IgD-negative memory B cell (primary cell): ENCODE measurements around the gene OR1A2. TPM values are rescaled to one million over a fixed set of nuclear protein-coding genes. Genes with fewer than 3 reads are reported as not detected.
A peak's percentile ranks its signal among the peaks of the same experiment; 100 is the strongest.
"Not testable (repeated sequence)": the region's sequence is repeated elsewhere in the genome, so short reads cannot be mapped to it uniquely, and the experiment has no call there.

Experiments used
- H3K27ac Mint-ChIP-seq, 3 donors: one replicate each; pipeline ENCODE4 v1.8.0; 2020 to 2022; ENCODE audit warnings: mild to moderate bottlenecking in 3 of 3, mixed read lengths in 3 of 3, moderate library complexity in 1 of 3
- H3K27me3 Mint-ChIP-seq: one replicate; pipeline ENCODE4 v1.8.0; 2021; ENCODE audit warnings: mixed read lengths
- H3K36me3 Mint-ChIP-seq: one replicate; pipeline ENCODE4 v1.8.0; 2020; ENCODE audit warnings: mild to moderate bottlenecking, mixed read lengths
- H3K4me1 Mint-ChIP-seq, 3 donors: one replicate each; pipeline ENCODE4 v1.8.0; 2020 to 2022; ENCODE audit warnings: mixed read lengths in 3 of 3, mild to moderate bottlenecking in 1 of 3
- H3K4me3 Mint-ChIP-seq, 4 donors: one replicate each; pipeline ENCODE4 v1.8.0; 2020 to 2022; ENCODE audit warnings: mild to moderate bottlenecking in 4 of 4, mixed read lengths in 4 of 4, moderate library complexity in 3 of 4
- H3K9me3 Mint-ChIP-seq, 3 donors: one replicate each; pipeline ENCODE4 v1.8.0; 2020 to 2021; ENCODE audit warnings: mixed read lengths in 3 of 3, mild to moderate bottlenecking in 1 of 3
- polyA plus RNA-seq: library from polyadenylated mRNA; unstranded; fragments of 300-500 nt; fragmentation: Illumina TruSeq; gene quantifications from one replicate; pipeline ENCODE4 v1.2.3, GENCODE V29; 2021

Gene OR1A2, protein sequence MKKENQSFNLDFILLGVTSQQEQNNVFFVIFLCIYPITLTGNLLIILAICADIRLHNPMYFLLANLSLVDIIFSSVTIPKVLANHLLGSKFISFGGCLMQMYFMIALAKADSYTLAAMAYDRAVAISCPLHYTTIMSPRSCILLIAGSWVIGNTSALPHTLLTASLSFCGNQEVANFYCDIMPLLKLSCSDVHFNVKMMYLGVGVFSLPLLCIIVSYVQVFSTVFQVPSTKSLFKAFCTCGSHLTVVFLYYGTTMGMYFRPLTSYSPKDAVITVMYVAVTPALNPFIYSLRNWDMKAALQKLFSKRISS
- not detected for polyA plus RNA-seq

DNA sequence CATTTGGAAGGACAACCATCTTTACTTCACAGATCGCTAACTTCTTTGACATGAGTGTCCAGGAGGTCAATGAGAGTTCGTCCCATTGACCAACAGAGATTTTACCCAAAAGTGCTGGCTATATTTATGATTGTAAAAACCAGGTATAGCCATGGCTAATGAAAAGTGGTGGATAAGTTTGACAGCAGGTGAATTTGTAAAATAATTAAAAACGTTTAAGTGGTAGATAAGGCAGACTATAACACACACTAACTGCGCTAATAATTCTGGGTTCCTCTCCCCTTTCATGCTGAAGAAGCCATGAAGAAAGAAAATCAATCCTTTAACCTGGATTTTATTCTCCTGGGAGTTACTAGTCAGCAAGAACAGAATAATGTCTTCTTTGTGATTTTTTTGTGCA is at the start of gene OR1A2:
TSS of gene OR1A2 (plus strand) at position 301 of the 400 bp plus-strand sequence. CDS start at position 301, 0 bp downstream.
- H3K27me3 Mint-ChIP-seq: peaks cover 8% of the 10 kb centered on the region
- peaks cover 6 to 8% (median 8%) of the 10 kb centered on the region in 3 donors for H3K9me3 Mint-ChIP-seq
- H3K27ac Mint-ChIP-seq: no peak within 1 kb of the TSS
- H3K4me1 Mint-ChIP-seq: no peaks in the 10 kb centered on the region
- peaks cover 2% of the 10 kb centered on the region for H3K36me3 Mint-ChIP-seq
- no peak within 1 kb of the TSS for H3K4me3 Mint-ChIP-seq

DNA sequence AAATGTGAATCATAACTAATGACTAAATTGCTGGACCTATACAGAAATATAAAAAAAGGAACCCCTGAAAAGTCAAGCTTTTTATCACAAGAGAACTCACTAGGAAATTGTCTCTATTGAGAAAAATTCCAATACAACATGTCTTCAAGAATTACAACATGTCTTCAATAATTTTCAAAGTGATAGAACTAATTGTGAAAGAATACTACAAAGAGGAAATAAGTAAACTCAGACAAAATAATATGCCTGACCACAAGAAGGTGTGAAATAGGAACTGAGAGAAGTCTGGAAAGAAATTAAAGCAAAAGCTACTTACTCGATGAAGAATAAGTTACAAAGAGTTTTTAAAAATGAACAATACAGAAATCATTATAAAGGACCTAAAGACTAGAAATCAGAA is 40.1 kb upstream of the OR1A2 start:
- Mint-ChIP-seq H3K4me1 (peaks cover 9 to 20% (median 9%) of the 10 kb centered on the region in 3 donors), H3K36me3 (no peaks in the 10 kb centered on the region), H3K9me3 (peaks cover 0 to 13% (median 6%) of the 10 kb centered on the region in 3 donors), H3K27me3 (peaks cover 11% of the 10 kb centered on the region), H3K4me3 (peak overlapping the region in 1 of 4 donors; percentile 78), H3K27ac (peak overlapping the region in 1 of 3 donors; percentile 14)

DNA sequence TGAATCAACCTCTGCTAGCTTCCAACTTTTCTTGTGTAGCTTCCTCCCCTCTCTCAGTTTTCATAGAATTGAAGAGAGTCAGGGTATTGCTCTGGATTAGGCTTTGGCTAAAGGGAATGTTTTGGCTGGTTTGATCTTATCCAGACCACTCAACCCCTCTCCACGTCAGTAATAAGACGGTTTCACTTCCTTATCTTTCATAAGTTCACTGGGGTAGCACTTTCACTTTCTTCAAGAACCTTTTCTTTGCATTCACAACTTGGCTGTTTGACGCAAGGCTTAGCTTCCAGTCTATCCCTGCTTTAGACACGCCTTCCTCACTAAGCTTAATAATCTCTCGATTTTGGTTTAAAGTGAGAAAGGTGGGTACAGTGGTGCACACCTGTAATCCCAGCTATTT is 29.7 kb upstream of the OR1A2 start:
- Mint-ChIP-seq H3K27me3 (peaks cover 6% of the 10 kb centered on the region), H3K9me3 (peaks cover 0 to 10% (median 6%) of the 10 kb centered on the region in 3 donors), H3K4me3 (peak overlapping the region in 3 of 4 donors; percentile 44 to 71 (median 65)), H3K36me3 (peaks cover 2% of the 10 kb centered on the region), H3K27ac (peak overlapping the region; percentile 12 to 80 (median 65)), H3K4me1 (peaks cover 8% of the 10 kb centered on the region in 3 donors)

DNA sequence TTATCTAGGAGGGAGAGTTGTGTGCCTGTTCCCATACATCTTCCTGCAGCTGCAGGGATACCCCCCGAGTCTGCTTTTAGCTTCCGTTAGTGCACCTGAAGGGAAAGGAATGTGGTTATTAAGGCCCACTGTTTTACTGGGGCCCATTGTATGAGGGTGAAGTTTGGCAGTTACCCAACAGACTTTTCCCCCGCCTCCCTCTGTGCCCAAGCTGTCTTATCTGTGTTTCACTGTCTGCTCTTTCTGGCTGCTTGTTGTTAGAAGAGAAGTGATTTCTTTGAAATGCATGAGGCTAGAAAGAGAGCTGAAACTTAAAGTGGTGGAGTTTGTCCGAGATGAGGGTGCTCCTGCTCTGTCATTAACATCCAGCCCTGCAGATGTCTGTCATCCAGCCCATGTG is 7.4 kb upstream of the OR1A2 start:
- H3K36me3 Mint-ChIP-seq: no peaks in the 10 kb centered on the region
- H3K4me3 Mint-ChIP-seq: no peak overlapping the region
- peak overlapping the region in 1 of 3 donors; percentile 81 for H3K27ac Mint-ChIP-seq
- no peaks in the 10 kb centered on the region for H3K4me1 Mint-ChIP-seq
- H3K27me3 Mint-ChIP-seq: peaks cover 11% of the 10 kb centered on the region
- H3K9me3 Mint-ChIP-seq: no peaks in the 10 kb centered on the region

DNA sequence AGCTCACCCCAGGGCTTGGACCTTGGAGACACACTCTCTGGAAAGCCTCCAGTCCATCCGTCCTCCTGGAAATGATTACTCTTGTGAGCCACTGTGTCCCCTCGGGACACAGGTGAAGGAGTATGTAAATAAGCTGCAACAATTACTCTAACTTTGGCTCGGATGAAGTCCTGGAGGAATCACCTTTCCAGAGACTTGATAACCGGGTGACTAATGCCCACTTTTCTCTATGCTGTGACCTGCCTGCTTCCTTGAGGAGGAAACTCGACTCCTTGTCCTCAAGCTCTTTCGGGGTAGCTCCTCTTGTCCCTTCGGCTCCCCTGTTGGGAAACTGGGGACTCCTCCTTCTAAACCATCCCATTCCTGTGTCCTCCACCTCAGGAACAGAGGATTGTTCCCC is 10.0 kb downstream of the OR1A2 start, which contains the start of gene OR1A1:
TSS of gene OR1A1 (plus strand) at position 301 of the 400 bp plus-strand sequence. CDS start 7,954 bp downstream, outside the sequence.
- H3K4me3 Mint-ChIP-seq: no peak within 1 kb of the TSS
- peaks cover 3 to 23% (median 11%) of the 10 kb centered on the region in 3 donors for H3K9me3 Mint-ChIP-seq
- peak within 1 kb of the TSS in 1 of 3 donors; percentile 5 for H3K27ac Mint-ChIP-seq
- H3K27me3 Mint-ChIP-seq: peaks cover 4% of the 10 kb centered on the region
- no peaks in the 10 kb centered on the region for H3K4me1 Mint-ChIP-seq
- peaks cover 4% of the 10 kb centered on the region for H3K36me3 Mint-ChIP-seq

DNA sequence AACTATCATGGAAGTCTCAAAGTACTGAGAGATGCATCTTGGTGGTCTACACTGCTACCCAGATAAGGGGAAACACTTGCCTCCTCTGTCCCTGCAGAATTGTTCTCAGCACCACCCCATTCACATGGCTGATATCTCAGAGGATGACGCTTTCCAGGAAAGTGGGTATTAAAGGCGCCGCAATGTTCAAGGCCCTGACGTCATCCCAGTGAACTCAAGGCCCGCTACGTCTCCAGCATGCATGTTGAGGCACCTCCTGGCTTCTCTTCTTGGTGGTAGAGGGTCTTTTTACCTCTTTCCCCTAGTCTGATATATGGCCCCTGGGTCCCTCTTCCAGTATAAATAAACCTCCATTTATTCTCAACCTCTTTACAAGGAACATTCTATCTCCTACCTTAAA is 11.2 kb downstream of the OR1A2 start:
- Mint-ChIP-seq H3K4me1 (peaks cover 0 to 4% (median under 1%) of the 10 kb centered on the region in 3 donors), H3K27ac (no peak overlapping the region), H3K27me3 (peaks cover 7% of the 10 kb centered on the region), H3K9me3 (peaks cover 5 to 17% (median 11%) of the 10 kb centered on the region in 3 donors), H3K36me3 (peaks cover 4% of the 10 kb centered on the region), H3K4me3 (no peak overlapping the region)

DNA sequence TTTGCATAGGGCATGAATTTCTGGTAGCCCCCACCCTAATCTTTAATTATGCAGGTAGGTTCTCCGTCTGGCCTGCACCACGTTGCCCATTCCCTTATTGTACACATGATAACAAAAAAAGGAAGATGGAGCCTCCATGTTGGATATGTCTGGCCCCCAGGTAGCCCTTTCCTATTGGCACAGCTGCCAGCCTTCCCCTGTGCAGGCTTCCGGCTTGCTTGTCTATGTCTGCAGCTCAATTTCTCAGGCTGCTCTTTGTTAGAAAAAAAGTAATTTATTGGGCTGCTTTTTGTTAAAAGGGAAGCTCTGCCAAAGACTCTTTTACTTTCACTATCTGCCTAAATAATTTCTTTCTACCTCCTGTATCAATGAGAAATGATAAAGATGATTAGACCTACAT is 15.7 kb downstream of the OR1A2 start:
- no peak overlapping the region for H3K4me3 Mint-ChIP-seq
- H3K9me3 Mint-ChIP-seq: peaks cover 0 to 7% (median 5%) of the 10 kb centered on the region in 3 donors
- H3K36me3 Mint-ChIP-seq: no peaks in the 10 kb centered on the region
- no peak overlapping the region for H3K27ac Mint-ChIP-seq
- peaks cover 2 to 4% (median 3%) of the 10 kb centered on the region in 3 donors for H3K4me1 Mint-ChIP-seq
- peaks cover 14% of the 10 kb centered on the region for H3K27me3 Mint-ChIP-seq

DNA sequence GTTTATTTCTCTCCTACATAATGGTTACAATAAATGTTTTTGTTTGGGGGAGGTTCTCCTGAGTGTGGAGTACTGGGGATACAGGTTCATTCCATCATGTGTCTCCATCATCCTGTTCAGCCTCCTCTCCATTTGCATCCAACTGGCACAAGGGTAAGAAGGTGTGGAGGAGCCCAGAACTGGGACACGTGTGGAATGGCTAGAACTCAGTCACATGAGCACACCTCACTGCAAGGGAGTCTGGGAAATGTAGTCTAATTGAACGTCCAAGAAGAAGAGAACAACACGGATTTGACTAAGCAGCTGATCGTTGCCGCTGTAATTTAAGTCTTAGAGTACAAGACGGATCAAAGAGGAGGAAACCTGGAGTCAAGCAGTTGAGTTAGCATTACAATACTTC is 16.3 kb downstream of the OR1A2 start:
- H3K27me3 Mint-ChIP-seq: peaks cover 14% of the 10 kb centered on the region

DNA sequence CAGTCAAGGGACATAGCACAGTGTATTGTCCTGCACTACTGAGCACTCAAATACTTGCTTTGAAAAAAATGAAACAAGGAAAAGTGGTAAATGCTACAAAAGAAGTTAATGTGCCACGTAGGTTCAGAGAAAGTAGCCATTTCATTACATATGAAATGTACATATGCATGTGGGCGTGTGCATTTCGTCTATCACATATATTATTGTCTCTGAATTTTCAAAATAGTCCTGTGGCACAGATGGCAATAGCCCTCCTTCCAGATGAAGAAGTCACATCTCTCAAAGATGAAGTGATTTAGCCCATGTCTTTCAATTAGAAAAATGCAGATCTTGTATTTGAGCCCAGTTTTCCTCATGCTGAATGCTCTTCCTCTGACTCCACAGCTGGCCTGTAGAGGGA is 22.7 kb downstream of the OR1A2 start:
- H3K27me3 Mint-ChIP-seq, H3K4me3 Mint-ChIP-seq, H3K36me3 Mint-ChIP-seq, H3K27ac Mint-ChIP-seq: not testable (repeated sequence)
- Mint-ChIP-seq H3K4me1 (peaks cover 13 to 18% (median 14%) of the 10 kb centered on the region in 3 donors), H3K9me3 (peaks cover 8 to 11% (median 10%) of the 10 kb centered on the region in 3 donors)

More for the DNA sequence above, 16.3 kb downstream of the OR1A2 start:
- H3K27ac Mint-ChIP-seq: no peak overlapping the region
- peaks cover 2 to 4% (median 3%) of the 10 kb centered on the region in 3 donors for H3K4me1 Mint-ChIP-seq
- peaks cover 0 to 9% (median 6%) of the 10 kb centered on the region in 3 donors for H3K9me3 Mint-ChIP-seq
- no peaks in the 10 kb centered on the region for H3K36me3 Mint-ChIP-seq
- H3K4me3 Mint-ChIP-seq: no peak overlapping the region

DNA sequence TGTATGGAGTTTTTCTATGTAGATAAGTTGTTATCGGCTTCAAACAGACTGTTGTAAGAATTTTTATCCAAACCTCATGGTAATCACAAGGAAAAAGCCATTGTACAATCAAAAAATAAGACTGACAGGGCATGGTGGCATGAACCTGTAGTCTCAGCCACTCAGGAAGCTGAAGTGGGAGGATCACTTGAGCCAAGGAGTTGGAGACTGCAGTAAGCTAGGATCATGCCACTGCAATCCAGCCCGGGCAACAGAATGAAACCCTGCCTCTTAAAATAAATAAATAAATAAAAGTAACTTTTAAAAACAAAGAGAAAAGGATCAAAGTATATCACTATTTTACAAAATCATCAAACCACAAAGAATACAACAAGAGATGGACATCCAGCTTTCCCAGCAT is 24.5 kb downstream of the OR1A2 start:
- Mint-ChIP-seq H3K4me3 (peak overlapping the region in 1 of 4 donors; percentile 67), H3K27me3 (peaks cover 2% of the 10 kb centered on the region), H3K4me1 (peaks cover 13 to 18% (median 14%) of the 10 kb centered on the region in 3 donors), H3K36me3 (no peaks in the 10 kb centered on the region), H3K9me3 (peaks cover 8 to 11% (median 10%) of the 10 kb centered on the region in 3 donors), H3K27ac (no peak overlapping the region)

DNA sequence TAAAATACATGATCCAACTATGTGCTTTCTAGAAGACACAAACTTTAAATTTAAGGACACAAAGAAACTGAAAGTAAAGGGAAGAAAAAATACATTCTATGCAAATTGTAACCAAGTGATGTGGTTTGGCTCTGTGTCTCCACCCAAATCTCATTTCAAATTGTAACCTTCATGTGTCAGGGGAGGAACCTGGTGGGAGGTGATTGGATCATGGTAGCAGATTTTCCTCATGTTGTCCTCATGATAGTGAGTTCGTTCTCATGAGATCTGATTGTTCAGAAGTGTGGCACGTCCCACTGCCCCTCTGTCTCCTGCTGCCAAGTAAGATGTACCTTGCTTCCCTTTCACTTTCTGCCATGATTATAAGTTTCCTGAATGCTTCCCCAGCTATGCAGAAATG is 25.2 kb downstream of the OR1A2 start:
- Mint-ChIP-seq H3K4me1 (peaks cover 13 to 18% (median 14%) of the 10 kb centered on the region in 3 donors), H3K36me3 (no peaks in the 10 kb centered on the region), H3K27ac (peak overlapping the region in 1 of 3 donors; percentile 60), H3K9me3 (peaks cover 4 to 10% (median 7%) of the 10 kb centered on the region in 3 donors), H3K27me3 (peaks cover 2% of the 10 kb centered on the region), H3K4me3 (peak overlapping the region in 3 of 4 donors; percentile 66 to 72 (median 67))

DNA sequence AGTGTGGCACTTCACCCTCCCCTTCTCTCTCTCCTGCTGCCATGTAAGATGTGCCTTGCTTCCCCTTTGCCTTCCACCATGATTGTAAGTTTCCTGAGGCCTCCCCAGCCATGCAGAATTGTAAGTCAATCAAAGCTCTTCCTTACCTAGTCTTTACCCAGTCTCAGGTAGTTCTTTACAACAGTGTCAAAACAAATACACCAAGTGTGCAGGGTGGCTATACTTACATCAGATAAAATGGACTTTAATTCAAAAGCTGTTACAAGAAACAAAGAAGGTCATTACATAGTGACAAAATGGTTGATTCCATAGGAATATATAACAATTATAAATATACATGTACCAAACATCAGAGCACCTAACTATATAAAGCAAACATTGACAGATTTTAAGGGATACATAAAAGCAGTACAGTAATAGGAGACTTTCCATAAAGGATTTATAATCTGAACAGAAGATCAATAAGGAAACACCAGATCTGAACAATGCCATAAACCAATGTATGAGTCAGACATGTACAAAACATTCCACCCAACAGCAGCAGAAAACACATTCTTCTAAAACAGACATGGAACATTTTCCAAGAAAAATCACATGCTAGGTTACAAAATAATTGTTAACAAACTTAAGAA is 27.5 kb downstream of the OR1A2 start:
- H3K27me3 Mint-ChIP-seq, H3K36me3 Mint-ChIP-seq, H3K27ac Mint-ChIP-seq: not testable (repeated sequence)
- H3K9me3 Mint-ChIP-seq: peaks cover 2 to 10% (median 4%) of the 10 kb centered on the region in 3 donors
- H3K4me1 Mint-ChIP-seq: peaks cover 13 to 18% (median 14%) of the 10 kb centered on the region in 3 donors
- peak overlapping the region in 1 of 4 donors; percentile 19 for H3K4me3 Mint-ChIP-seq

DNA sequence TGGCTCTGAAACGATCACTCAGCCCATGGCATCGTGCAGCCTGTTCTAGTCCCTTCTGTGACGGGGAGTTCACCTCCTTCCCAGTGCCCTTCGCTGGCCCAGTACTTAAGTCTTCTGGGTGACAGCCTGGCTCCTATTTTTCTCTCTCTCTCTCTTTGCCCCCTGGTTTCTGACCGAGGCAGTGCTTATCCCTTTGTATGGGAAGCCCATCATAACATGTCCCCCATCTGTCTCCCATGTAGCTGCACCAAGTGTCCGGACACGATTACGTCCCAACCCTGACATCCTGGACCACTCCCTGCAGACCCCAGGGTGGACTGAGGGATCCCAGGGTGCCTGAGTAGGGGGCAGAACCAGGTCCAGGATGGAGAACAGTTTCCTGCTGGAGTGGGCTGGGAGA is 35.0 kb downstream of the OR1A2 start:
- not testable (repeated sequence) for H3K4me1 Mint-ChIP-seq, H3K27me3 Mint-ChIP-seq, H3K4me3 Mint-ChIP-seq, H3K36me3 Mint-ChIP-seq, H3K27ac Mint-ChIP-seq, H3K9me3 Mint-ChIP-seq

DNA sequence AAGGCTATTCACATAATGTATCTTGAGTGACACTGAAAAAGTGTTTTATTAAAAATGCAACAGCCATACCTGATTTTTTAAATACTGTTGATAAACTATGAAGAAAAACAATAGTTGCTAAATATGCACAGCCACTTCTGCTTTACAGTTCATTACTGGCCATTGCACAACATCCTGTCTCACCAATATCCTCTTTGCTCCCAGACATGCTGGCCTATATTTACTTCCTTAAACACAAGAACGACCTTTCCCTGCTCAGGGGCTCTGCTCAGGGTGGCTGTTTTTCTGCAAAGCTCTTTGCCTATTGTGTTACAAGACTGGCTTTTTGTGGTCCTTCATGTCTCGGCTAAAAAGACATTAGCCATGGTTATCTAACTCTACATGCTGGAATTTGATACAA is 41.4 kb downstream of the OR1A2 start:
- H3K4me1 Mint-ChIP-seq, H3K27me3 Mint-ChIP-seq: not testable (repeated sequence)

DNA sequence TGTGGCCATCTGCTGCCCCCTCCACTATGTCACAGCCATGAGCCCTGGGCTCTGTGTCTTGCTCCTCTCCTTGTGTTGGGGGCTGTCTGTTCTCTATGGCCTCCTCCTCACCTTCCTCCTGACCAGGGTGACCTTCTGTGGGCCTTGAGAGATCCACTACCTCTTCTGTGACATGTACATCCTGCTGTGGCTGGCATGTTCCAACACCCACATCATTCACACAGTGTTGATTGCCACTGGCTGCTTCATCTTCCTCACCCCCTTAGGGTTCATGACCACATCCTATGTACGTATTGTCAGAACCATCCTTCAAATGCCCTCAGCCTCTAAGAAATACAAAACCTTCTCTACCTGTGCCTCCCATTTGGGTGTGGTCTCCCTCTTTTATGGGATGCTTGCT is 43.7 kb downstream of the OR1A2 start:
- H3K27ac Mint-ChIP-seq: peak overlapping the region in 1 of 3 donors; percentile 82
- H3K4me3 Mint-ChIP-seq, H3K9me3 Mint-ChIP-seq: not testable (repeated sequence)

More for the DNA sequence above, 41.4 kb downstream of the OR1A2 start:
- H3K36me3 Mint-ChIP-seq, H3K9me3 Mint-ChIP-seq, H3K4me3 Mint-ChIP-seq, H3K27ac Mint-ChIP-seq: not testable (repeated sequence)

More for the DNA sequence above, 43.7 kb downstream of the OR1A2 start:
- H3K4me1 Mint-ChIP-seq, H3K36me3 Mint-ChIP-seq, H3K27me3 Mint-ChIP-seq: not testable (repeated sequence)
